A549 (cell line): ENCODE data around the gene TMEM132D.

Experiments used
- CBX8 ChIP-seq: fragments of 200-600 bp; sonication (generic); IDR thresholded peaks from 2 replicates; pipeline ENCODE4 v1.6.1; 2016
- CHD2 ChIP-seq: fragments of 150-350 bp; IDR thresholded peaks from 2 replicates; pipeline ENCODE4 v1.6.1; 2014; ENCODE audit warnings: low read length; ENCODE audit not compliant: partially characterized antibody
- CHD4 ChIP-seq: fragments of 200-600 bp; sonication (generic); IDR thresholded peaks from 2 replicates; pipeline ENCODE4 v1.6.1; 2016; ENCODE audit warnings: antibody characterized with exemption, mild to moderate bottlenecking, borderline replicate concordance
- CTCF ChIP-seq: fragments of >200 bp; sonication (Bioruptor Twin); formaldehyde crosslinking; IDR thresholded peaks from 3 replicates; pipeline ENCODE4 v1.5.1; 2016
- EP300 ChIP-seq, 2 experiments: fragments of >200 bp; sonication (Bioruptor Twin); formaldehyde crosslinking; IDR thresholded peaks; 2 replicates in 1 of 2; 3 replicates in 1 of 2; pipeline ENCODE4 v1.6.1; 2016 to 2017
- JUN ChIP-seq, 2 experiments: fragments of >200 bp; sonication (Bioruptor Twin); formaldehyde crosslinking; IDR thresholded peaks; 2 replicates in 1 of 2; 3 replicates in 1 of 2; pipeline ENCODE4 v1.6.1; 2016 to 2017
- JUNB ChIP-seq: fragments of >200 bp; sonication (Bioruptor Twin); formaldehyde crosslinking; IDR thresholded peaks from 2 replicates; pipeline ENCODE4 v1.6.1; 2016
- POLR2A ChIP-seq: IDR thresholded peaks from 2 replicates; pipeline ENCODE4 v1.6.1; 2012; ENCODE audit warnings: mild to moderate bottlenecking, low read length
- POLR2AphosphoS2 ChIP-seq: conservative IDR thresholded peaks from 2 replicates; pipeline ENCODE4 v1.6.1; 2012; ENCODE audit warnings: low read length, improper control_type of control experiment, inconsistent platforms
- RAD21 ChIP-seq, 2 experiments: fragments of >200 bp in 1 of 2; sonication (Bioruptor Twin) in 1 of 2; formaldehyde crosslinking in 1 of 2; IDR thresholded peaks in 1 of 2; conservative IDR thresholded peaks in 1 of 2; 2 replicates in 1 of 2; 3 replicates in 1 of 2; pipeline ENCODE4 v1.6.1; 2012 to 2018; ENCODE audit warnings: inconsistent platforms in 1 of 2
- REST ChIP-seq: fragments of 200-600 bp; sonication (generic); IDR thresholded peaks from 2 replicates; pipeline ENCODE4 v1.6.1; 2016; ENCODE audit warnings: antibody characterized with exemption, mild to moderate bottlenecking, moderate library complexity
- TF ChIP-seq, protein P1 (sequence below): IDR thresholded peaks from 2 replicates; pipeline ENCODE4 v1.6.1; 2012

DNA sequence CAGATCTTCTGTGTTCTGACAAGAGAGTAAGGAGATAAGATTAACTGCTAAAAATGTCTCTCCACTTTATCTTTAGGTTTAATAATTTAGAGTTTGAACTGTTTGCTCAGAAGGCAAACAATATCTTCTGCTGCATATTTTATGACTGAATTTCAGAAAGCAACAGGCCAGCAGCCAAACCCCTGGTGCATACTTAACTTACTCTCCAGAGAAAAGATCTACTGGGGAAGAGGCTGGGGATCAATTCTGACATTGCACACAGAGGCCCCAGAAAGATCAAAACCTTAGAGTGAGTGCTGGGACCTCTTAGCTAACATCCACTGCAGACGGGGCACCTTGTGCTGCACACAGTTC lies 518.2 kb downstream of the TMEM132D start:
- TF ChIP-seq REST, result no peak
- no peak for TF ChIP-seq JUNB
- no peak for TF ChIP-seq CBX8
- no peak for TF ChIP-seq POLR2A
- no peak for TF ChIP-seq JUN (IDR thresholded peaks at IDR 0.05)
- no peak for TF ChIP-seq CTCF
- no peak for TF ChIP-seq POLR2AphosphoS2
- no peak for TF ChIP-seq CHD4
- TF ChIP-seq EP300 (IDR thresholded peaks at IDR 0.05), result no peak
- TF ChIP-seq RAD21 (conservative IDR thresholded peaks at IDR 0.05 in 1 of 2, IDR thresholded peaks at IDR 0.05 in 1 of 2), result no peak
- TF ChIP-seq, protein P1, sequence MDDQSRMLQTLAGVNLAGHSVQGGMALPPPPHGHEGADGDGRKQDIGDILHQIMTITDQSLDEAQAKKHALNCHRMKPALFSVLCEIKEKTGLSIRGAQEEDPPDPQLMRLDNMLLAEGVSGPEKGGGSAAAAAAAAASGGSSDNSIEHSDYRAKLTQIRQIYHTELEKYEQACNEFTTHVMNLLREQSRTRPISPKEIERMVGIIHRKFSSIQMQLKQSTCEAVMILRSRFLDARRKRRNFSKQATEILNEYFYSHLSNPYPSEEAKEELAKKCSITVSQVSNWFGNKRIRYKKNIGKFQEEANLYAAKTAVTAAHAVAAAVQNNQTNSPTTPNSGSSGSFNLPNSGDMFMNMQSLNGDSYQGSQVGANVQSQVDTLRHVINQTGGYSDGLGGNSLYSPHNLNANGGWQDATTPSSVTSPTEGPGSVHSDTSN, result no peak
- no peak for TF ChIP-seq CHD2
